HL-60 (cell line): ENCODE results near the gene GRB10.

ENCODE experiments used
- DNase-seq, 2 experiments: peaks; one replicate each; pipeline ENCODE4 v3.0.0-alpha.2; 2010 to 2020; ENCODE audit warnings: low read depth in 1 of 2, low spot score in 1 of 2
- H3K27ac ChIP-seq: fragments of 250-450 bp; sonication (Bioruptor Pico); replicated peaks from 2 replicates; pipeline ENCODE4 v1.5.1; 2020; ENCODE audit warnings: mild to moderate bottlenecking, moderate library complexity
- H3K27me3 ChIP-seq: fragments of 250-450 bp; sonication (Bioruptor Pico); 2 replicates; pipeline ENCODE4 v1.5.1; 2021; ENCODE audit warnings: mild to moderate bottlenecking, moderate library complexity; ENCODE audit not compliant: insufficient read depth, poor library complexity, severe bottlenecking
- H3K4me3 ChIP-seq: replicated peaks from 2 replicates; pipeline ENCODE4 v1.5.1; 2011; ENCODE audit warnings: mild to moderate bottlenecking, control low read depth, low read length; ENCODE audit not compliant: insufficient read depth
- CTCF ChIP-seq: IDR thresholded peaks from one replicate; pipeline ENCODE4 v1.5.1; 2011; ENCODE audit warnings: low read length, control low read depth, inconsistent platforms; ENCODE audit not compliant: insufficient read depth
- GABPA ChIP-seq: IDR thresholded peaks from 2 replicates; pipeline ENCODE4 v1.6.1; 2012; ENCODE audit warnings: low read depth
- POLR2AphosphoS5 ChIP-seq: IDR thresholded peaks from 2 replicates; pipeline ENCODE4 v1.6.1; 2012; ENCODE audit warnings: low read depth
- REST ChIP-seq: IDR thresholded peaks from 2 replicates; pipeline ENCODE4 v1.6.1; 2012; ENCODE audit warnings: low read depth; ENCODE audit not compliant: insufficient replicate concordance
- SPI1 ChIP-seq: IDR thresholded peaks from 2 replicates; pipeline ENCODE4 v1.6.1; 2012; ENCODE audit warnings: low read depth, mild to moderate bottlenecking, borderline replicate concordance

Gene GRB10

GRCh38 chr7:50699143-50699542 is 83.6 kb downstream of the GRB10 start:
- no peak for TF ChIP-seq POLR2AphosphoS5
- H3K27me3 ChIP-seq: no peaks in the 10 kb centered on the region
- no peak overlapping the region for H3K4me3 ChIP-seq
- no peak for DNase-seq
- H3K27ac ChIP-seq: no peak overlapping the region

GRCh38 chr7:50697748-50698147 is 84.9 kb downstream of the GRB10 start:
- peak in 1 of 2 experiments; percentile 5 for DNase-seq
- H3K27ac ChIP-seq: peak overlapping the region; percentile 50; the same call in 1 of the 2 replicates
- TF ChIP-seq REST (no peak), POLR2AphosphoS5 (no peak), CTCF (no peak), SPI1 (no peak), GABPA (no peak)

GRCh38 chr7:50696810-50697582 is 85.7 kb downstream of the GRB10 start:
- H3K27ac ChIP-seq: peak overlapping the region; percentile 50
- no peaks in the 10 kb centered on the region for H3K27me3 ChIP-seq
- TF ChIP-seq GABPA: no peak
- peak; percentile 26 for TF ChIP-seq CTCF
- TF ChIP-seq POLR2AphosphoS5: 0 out of 2 replicates have a peak, but pooled peaks have one; percentile 25
- DNase-seq: peak; percentile 45 to 49
- no peak overlapping the region for H3K4me3 ChIP-seq

More at GRCh38 chr7:50697748-50698147, 84.9 kb downstream of the GRB10 start:
- Histone ChIP-seq H3K27me3 (no peaks in the 10 kb centered on the region), H3K4me3 (no peak overlapping the region)

GRCh38 chr7:50695026-50695425 is 87.7 kb downstream of the GRB10 start:
- no peak for TF ChIP-seq GABPA
- no peak for TF ChIP-seq REST
- no peak for TF ChIP-seq SPI1
- TF ChIP-seq CTCF: no peak
- no peak for TF ChIP-seq POLR2AphosphoS5
- Histone ChIP-seq H3K27ac (no peak overlapping the region), H3K4me3 (no peak overlapping the region), H3K27me3 (no peaks in the 10 kb centered on the region)
- peak in 1 of 2 experiments; percentile 16 for DNase-seq
